Transverse colon (tissue), 4 donors: Measurements from ENCODE around the gene BHLHE41.

Experiments used
- EP300 ChIP-seq: sonication (generic); formaldehyde crosslinking; IDR thresholded peaks from one replicate; pipeline ENCODE4 v1.6.1; 2017; ENCODE audit warnings: antibody characterized with exemption, low read depth
- POLR2A ChIP-seq: fragments of 450-650 bp; IDR thresholded peaks from one replicate; pipeline ENCODE4 v1.6.1; 2016; ENCODE audit warnings: antibody characterized with exemption, mild to moderate bottlenecking, moderate library complexity
- POLR2AphosphoS5 ChIP-seq, 3 donors: sonication (generic); formaldehyde crosslinking; IDR thresholded peaks; one replicate each; pipeline ENCODE4 v1.6.1; 2016; ENCODE audit warnings: antibody characterized with exemption in 3 of 3
- TF ChIP-seq, protein P1 (sequence below), 5 experiments: fragments of 200-600 bp in 3 of 5; fragments of 450-650 bp in 2 of 5; sonication (generic) in 3 of 5; IDR thresholded peaks; 1 replicate in 2 of 5; 2 replicates in 3 of 5; pipeline ENCODE4 v1.5.1; 2016 to 2017; ENCODE audit warnings: antibody characterized with exemption in 5 of 5, inconsistent platforms in 3 of 5, mild to moderate bottlenecking in 2 of 5, moderate library complexity in 1 of 5

DNA sequence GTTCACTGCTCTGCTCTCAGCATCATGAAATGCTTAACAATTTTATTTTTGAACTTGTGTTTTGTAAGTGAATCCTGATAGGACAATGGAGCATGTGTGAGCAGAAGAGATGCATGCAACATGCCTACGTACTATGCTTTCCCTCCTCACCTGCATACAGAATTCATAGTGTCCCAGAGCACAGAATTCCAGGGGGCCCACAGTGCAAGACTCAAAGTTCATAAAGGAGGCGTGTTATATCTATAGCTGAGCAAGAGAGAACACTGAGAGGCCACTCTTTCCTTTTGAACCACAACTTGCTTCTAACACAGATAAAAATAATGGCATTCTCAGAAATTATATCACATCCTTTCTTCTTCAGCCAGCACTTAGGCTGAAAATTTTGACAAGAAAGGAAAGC lies 28.8 kb downstream of the BHLHE41 start:
- TF ChIP-seq, protein P1, sequence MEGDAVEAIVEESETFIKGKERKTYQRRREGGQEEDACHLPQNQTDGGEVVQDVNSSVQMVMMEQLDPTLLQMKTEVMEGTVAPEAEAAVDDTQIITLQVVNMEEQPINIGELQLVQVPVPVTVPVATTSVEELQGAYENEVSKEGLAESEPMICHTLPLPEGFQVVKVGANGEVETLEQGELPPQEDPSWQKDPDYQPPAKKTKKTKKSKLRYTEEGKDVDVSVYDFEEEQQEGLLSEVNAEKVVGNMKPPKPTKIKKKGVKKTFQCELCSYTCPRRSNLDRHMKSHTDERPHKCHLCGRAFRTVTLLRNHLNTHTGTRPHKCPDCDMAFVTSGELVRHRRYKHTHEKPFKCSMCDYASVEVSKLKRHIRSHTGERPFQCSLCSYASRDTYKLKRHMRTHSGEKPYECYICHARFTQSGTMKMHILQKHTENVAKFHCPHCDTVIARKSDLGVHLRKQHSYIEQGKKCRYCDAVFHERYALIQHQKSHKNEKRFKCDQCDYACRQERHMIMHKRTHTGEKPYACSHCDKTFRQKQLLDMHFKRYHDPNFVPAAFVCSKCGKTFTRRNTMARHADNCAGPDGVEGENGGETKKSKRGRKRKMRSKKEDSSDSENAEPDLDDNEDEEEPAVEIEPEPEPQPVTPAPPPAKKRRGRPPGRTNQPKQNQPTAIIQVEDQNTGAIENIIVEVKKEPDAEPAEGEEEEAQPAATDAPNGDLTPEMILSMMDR (IDR thresholded peaks at IDR 0.05): no peak
- TF ChIP-seq POLR2AphosphoS5 (IDR thresholded peaks at IDR 0.05) (no peak), POLR2A (no peak), EP300 (no peak)
